Liver (tissue), 3 donors: ENCODE measurements around the gene RAB28.

Source experiments
- EGR1 ChIP-seq, 2 donors: IDR thresholded peaks; 2 replicates each; pipeline ENCODE4 v1.6.1; 2016 to 2018; ENCODE audit warnings: antibody characterized with exemption in 2 of 2, low read depth in 2 of 2
- JUND ChIP-seq, 2 donors: IDR thresholded peaks; 2 replicates each; pipeline ENCODE4 v1.6.1; 2016; ENCODE audit warnings: antibody characterized with exemption in 2 of 2
- NR2F2 ChIP-seq: IDR thresholded peaks from 2 replicates; pipeline ENCODE4 v1.6.1; 2016; ENCODE audit warnings: antibody characterized with exemption
- RAD21 ChIP-seq, 2 donors: IDR thresholded peaks; 2 replicates each; pipeline ENCODE4 v1.6.1; 2016; ENCODE audit warnings: antibody characterized with exemption in 2 of 2, mild to moderate bottlenecking in 2 of 2
- RXRA ChIP-seq, 2 donors: IDR thresholded peaks; 2 replicates each; pipeline ENCODE4 v1.6.1; 2017 to 2018; ENCODE audit warnings: antibody characterized with exemption in 2 of 2, mild to moderate bottlenecking in 1 of 2
- TF ChIP-seq, protein P1 (sequence below): fragments of 150-350 bp; IDR thresholded peaks from 2 replicates; pipeline ENCODE4 v1.5.1; 2017; ENCODE audit warnings: improper control_type of control experiment, low read depth, low read length; ENCODE audit not compliant: missing input control
- TF ChIP-seq, protein P2 (sequence below): IDR thresholded peaks from 2 replicates; pipeline ENCODE4 v1.6.1; 2016; ENCODE audit warnings: antibody characterized with exemption, mild to moderate bottlenecking
- TF ChIP-seq, protein P3 (sequence below): IDR thresholded peaks from 2 replicates; pipeline ENCODE4 v1.6.1; 2016; ENCODE audit warnings: antibody characterized with exemption
- TF ChIP-seq, protein P4 (sequence below): IDR thresholded peaks from 2 replicates; pipeline ENCODE4 v1.6.1; 2016; ENCODE audit warnings: antibody characterized with exemption
- TF ChIP-seq, protein P5 (sequence below): IDR thresholded peaks from 2 replicates; pipeline ENCODE4 v1.6.1; 2016; ENCODE audit warnings: antibody characterized with exemption
- donor health status: healthy.
- donor health status: healthy.

DNA sequence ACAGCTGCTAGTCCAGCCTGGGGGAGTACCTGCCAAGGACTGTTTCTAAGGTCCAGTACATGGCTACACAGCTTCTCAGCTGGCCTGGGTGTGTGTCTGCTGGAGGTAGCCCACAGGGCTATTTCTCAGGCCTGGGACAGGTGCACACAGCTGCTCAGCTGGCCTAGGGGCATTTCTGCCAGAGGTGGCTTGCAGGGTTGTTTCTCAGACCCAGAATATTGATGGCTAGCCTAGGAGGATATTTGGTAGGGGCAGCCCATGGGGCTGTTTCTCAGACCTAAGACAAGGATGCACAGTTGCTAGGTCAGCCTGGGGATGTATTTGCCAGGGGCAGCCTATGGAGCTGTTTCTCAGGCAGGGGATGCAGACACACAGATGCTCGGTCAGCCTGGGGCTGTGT, 29.4 kb downstream of the RAB28 start:
- TF ChIP-seq RAD21 (IDR thresholded peaks at IDR 0.05) (no peak), RXRA (IDR thresholded peaks at IDR 0.05) (no peak), EGR1 (IDR thresholded peaks at IDR 0.05; ENCODE audit: low read depth in 2 of 2) (no peak), JUND (IDR thresholded peaks at IDR 0.05) (no peak), NR2F2 (no peak)
- TF ChIP-seq, protein P1, sequence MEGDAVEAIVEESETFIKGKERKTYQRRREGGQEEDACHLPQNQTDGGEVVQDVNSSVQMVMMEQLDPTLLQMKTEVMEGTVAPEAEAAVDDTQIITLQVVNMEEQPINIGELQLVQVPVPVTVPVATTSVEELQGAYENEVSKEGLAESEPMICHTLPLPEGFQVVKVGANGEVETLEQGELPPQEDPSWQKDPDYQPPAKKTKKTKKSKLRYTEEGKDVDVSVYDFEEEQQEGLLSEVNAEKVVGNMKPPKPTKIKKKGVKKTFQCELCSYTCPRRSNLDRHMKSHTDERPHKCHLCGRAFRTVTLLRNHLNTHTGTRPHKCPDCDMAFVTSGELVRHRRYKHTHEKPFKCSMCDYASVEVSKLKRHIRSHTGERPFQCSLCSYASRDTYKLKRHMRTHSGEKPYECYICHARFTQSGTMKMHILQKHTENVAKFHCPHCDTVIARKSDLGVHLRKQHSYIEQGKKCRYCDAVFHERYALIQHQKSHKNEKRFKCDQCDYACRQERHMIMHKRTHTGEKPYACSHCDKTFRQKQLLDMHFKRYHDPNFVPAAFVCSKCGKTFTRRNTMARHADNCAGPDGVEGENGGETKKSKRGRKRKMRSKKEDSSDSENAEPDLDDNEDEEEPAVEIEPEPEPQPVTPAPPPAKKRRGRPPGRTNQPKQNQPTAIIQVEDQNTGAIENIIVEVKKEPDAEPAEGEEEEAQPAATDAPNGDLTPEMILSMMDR = no peak
- TF ChIP-seq, protein P2, sequence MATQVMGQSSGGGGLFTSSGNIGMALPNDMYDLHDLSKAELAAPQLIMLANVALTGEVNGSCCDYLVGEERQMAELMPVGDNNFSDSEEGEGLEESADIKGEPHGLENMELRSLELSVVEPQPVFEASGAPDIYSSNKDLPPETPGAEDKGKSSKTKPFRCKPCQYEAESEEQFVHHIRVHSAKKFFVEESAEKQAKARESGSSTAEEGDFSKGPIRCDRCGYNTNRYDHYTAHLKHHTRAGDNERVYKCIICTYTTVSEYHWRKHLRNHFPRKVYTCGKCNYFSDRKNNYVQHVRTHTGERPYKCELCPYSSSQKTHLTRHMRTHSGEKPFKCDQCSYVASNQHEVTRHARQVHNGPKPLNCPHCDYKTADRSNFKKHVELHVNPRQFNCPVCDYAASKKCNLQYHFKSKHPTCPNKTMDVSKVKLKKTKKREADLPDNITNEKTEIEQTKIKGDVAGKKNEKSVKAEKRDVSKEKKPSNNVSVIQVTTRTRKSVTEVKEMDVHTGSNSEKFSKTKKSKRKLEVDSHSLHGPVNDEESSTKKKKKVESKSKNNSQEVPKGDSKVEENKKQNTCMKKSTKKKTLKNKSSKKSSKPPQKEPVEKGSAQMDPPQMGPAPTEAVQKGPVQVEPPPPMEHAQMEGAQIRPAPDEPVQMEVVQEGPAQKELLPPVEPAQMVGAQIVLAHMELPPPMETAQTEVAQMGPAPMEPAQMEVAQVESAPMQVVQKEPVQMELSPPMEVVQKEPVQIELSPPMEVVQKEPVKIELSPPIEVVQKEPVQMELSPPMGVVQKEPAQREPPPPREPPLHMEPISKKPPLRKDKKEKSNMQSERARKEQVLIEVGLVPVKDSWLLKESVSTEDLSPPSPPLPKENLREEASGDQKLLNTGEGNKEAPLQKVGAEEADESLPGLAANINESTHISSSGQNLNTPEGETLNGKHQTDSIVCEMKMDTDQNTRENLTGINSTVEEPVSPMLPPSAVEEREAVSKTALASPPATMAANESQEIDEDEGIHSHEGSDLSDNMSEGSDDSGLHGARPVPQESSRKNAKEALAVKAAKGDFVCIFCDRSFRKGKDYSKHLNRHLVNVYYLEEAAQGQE = no peak
- TF ChIP-seq, protein P3, sequence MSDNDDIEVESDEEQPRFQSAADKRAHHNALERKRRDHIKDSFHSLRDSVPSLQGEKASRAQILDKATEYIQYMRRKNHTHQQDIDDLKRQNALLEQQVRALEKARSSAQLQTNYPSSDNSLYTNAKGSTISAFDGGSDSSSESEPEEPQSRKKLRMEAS = no peak
- TF ChIP-seq, protein P4, sequence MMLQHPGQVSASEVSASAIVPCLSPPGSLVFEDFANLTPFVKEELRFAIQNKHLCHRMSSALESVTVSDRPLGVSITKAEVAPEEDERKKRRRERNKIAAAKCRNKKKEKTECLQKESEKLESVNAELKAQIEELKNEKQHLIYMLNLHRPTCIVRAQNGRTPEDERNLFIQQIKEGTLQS = no peak
- TF ChIP-seq, protein P5, sequence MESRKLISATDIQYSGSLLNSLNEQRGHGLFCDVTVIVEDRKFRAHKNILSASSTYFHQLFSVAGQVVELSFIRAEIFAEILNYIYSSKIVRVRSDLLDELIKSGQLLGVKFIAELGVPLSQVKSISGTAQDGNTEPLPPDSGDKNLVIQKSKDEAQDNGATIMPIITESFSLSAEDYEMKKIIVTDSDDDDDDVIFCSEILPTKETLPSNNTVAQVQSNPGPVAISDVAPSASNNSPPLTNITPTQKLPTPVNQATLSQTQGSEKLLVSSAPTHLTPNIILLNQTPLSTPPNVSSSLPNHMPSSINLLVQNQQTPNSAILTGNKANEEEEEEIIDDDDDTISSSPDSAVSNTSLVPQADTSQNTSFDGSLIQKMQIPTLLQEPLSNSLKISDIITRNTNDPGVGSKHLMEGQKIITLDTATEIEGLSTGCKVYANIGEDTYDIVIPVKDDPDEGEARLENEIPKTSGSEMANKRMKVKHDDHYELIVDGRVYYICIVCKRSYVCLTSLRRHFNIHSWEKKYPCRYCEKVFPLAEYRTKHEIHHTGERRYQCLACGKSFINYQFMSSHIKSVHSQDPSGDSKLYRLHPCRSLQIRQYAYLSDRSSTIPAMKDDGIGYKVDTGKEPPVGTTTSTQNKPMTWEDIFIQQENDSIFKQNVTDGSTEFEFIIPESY = no peak
